Omental fat pad (tissue), 4 donors: Measurements from ENCODE around the gene CDCA7L. TPM values are rescaled to one million over a fixed set of nuclear protein-coding genes. Genes with fewer than 3 reads are reported as not detected.

Source experiments
- ATAC-seq: fragments of 150-250 bp; one replicate; pipeline ENCODE4 v1.9.1; 2016; ENCODE audit warnings: mild to moderate bottlenecking, moderate library complexity; ENCODE audit not compliant: low FRiP score
- DNase-seq: peaks from one replicate; pipeline ENCODE4 v3.0.0-alpha.2; 2019; ENCODE audit warnings: low spot score
- total RNA-seq, 4 donors: library from RNA; depleted of rRNA; stranded (reverse); fragments of >200 nt; gene quantifications; one replicate each; pipeline ENCODE4 v1.1.0, GENCODE V29; 2016
- TF ChIP-seq, protein P1 (sequence below), 3 donors: fragments of 450-650 bp; IDR thresholded peaks; one replicate each; pipeline ENCODE4 v1.5.1; 2016 to 2017; ENCODE audit warnings: antibody characterized with exemption in 3 of 3, mild to moderate bottlenecking in 3 of 3, moderate library complexity in 2 of 3

The CDCA7L gene
- total RNA-seq: 10 to 100 TPM in 2 of 4 donors, 1 to 10 TPM in 2; 8.2 to 20.0 (median 10.6) TPM

GRCh38 chr7:21945454-21946221 is at the start of gene CDCA7L:
TSS of gene CDCA7L (minus strand) at chr7:21945899. CDS start at chr7:21945804, 95 bp downstream.
- ATAC-seq: peak; percentile 93
- TF ChIP-seq, protein P1, sequence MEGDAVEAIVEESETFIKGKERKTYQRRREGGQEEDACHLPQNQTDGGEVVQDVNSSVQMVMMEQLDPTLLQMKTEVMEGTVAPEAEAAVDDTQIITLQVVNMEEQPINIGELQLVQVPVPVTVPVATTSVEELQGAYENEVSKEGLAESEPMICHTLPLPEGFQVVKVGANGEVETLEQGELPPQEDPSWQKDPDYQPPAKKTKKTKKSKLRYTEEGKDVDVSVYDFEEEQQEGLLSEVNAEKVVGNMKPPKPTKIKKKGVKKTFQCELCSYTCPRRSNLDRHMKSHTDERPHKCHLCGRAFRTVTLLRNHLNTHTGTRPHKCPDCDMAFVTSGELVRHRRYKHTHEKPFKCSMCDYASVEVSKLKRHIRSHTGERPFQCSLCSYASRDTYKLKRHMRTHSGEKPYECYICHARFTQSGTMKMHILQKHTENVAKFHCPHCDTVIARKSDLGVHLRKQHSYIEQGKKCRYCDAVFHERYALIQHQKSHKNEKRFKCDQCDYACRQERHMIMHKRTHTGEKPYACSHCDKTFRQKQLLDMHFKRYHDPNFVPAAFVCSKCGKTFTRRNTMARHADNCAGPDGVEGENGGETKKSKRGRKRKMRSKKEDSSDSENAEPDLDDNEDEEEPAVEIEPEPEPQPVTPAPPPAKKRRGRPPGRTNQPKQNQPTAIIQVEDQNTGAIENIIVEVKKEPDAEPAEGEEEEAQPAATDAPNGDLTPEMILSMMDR (IDR thresholded peaks at IDR 0.05): no peak
- DNase-seq: no peak

- DNase-seq: no peak
- TF ChIP-seq, protein P1 (IDR thresholded peaks at IDR 0.05): no peak
- ATAC-seq: no peak
These were observed 40.4 kb upstream of the CDCA7L start for GRCh38 chr7:21986096-21986495.

GRCh38 chr7:21984042-21984441 is 38.3 kb upstream of the CDCA7L start:
- ATAC-seq: no peak
- TF ChIP-seq, protein P1 (IDR thresholded peaks at IDR 0.05): no peak
- DNase-seq: no peak

DNA sequence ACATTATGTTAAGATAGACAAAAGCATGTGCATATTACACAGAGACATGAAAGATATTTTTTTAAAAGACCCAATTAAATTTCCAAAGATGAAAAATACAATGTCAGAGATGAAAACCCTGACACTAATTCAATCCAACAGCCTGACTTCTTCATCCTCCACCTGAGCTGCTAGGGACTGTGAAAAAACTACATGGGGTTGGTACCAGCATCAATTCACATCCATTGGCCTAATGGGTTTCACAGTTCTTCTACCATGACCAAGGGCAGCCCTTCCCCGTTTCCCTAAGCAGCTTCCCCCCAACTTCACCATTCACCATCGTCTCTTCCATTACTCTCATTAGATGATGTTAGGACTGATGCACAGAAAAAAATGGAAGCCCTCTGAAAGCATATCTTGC is 37.4 kb upstream of the CDCA7L start:
- DNase-seq (no peak), ATAC-seq (no peak)
- TF ChIP-seq, protein P1 (IDR thresholded peaks at IDR 0.05): no peak

- TF ChIP-seq, protein P1 (IDR thresholded peaks at IDR 0.05): no peak
- ATAC-seq (no peak), DNase-seq (no peak)
These were observed 35.8 kb upstream of the CDCA7L start for GRCh38 chr7:21981524-21981923.

DNA sequence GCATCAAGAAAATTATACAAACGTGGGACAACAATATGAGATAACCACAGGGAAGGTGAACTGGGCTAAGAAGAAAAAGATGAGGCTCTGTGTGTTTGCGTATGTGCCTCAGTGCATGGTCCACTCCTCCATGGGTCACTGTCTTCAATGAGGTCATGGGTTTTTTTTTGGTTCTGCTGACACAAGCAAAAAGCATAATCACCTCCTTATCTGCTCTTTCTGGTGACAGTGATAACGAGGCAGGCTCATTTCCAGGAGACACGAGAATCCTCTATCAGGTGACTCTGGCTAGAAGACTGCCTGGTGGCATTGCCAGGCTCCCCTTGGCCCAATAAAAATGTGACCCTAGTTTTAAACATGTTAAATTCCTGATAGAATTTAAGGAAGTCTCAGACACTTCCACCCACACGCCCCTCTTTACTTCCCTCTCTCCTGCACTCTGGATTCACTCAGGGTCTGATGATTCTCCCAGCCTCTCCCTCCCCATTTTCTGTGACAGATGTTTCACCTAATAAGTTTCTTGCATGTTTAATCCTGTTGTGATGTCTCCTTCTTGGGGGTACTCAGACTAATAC is 35.3 kb upstream of the CDCA7L start:
- DNase-seq (no peak), ATAC-seq (no peak)
- TF ChIP-seq, protein P1 (IDR thresholded peaks at IDR 0.05): no peak

DNA sequence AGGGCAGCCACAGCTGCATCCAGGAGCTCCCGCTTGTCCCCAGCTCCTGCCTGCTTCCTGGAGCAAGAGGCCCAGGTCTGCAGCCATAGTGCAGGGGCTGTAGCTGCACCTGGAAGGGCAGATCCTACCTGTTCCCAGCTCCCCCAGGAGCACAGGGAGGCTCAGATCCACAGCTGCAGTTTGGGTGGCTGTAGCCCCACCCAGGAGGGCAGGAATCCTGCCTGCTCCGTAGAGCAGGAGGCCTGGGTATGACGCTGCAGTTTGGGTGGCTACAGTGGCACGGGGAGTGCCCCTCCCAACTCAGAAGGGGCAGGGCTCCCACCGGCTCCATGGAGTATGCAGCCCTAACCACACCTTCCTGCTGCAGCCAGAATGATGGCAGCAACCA is 26.7 kb upstream of the CDCA7L start:
- TF ChIP-seq, protein P1 (IDR thresholded peaks at IDR 0.05): no peak

More for the DNA sequence above, 26.7 kb upstream of the CDCA7L start:
- no peak for ATAC-seq
- DNase-seq: no peak
